Rectal smooth muscle tissue (tissue), 1 donor: ENCODE measurements around the gene LDHAL6B.

Experiments
- H3K27ac ChIP-seq: one replicate; pipeline ENCODE4 v1.7.0; 2013; ENCODE audit warnings: low read depth, low read length, inconsistent platforms
- H3K27me3 ChIP-seq: one replicate; pipeline ENCODE4 v1.7.0; 2013; ENCODE audit warnings: low read length; ENCODE audit not compliant: control insufficient read depth, insufficient read depth
- H3K36me3 ChIP-seq: one replicate; pipeline ENCODE4 v1.7.0; 2013; ENCODE audit warnings: low read length; ENCODE audit not compliant: control insufficient read depth, insufficient read depth
- H3K4me1 ChIP-seq: one replicate; pipeline ENCODE4 v1.7.0; 2013; ENCODE audit warnings: low read length; ENCODE audit not compliant: control insufficient read depth, insufficient read depth
- H3K4me3 ChIP-seq: one replicate; pipeline ENCODE4 v1.7.0; 2013; ENCODE audit warnings: low read length
- H3K9ac ChIP-seq: one replicate; pipeline ENCODE4 v1.7.0; 2013; ENCODE audit warnings: low read length

The LDHAL6B gene

DNA sequence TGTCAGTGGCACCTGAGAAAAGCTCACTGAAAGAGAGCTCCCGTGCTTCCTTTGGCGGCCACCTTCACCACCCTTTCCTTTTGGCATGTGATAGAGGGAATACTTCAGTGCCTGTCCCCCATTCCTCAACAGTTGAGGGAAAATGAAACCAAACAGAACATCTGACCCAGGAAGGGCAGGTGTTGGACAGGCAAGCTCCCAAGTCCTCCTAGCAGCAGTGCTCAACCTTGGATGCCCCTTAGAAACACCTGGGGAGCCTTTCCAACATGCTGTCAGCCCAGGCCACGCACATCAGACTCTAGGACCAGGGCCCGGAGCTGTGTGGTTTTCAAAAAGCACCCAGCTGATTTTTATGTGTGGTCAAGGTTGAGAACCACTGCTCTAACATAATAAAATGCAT, 22.4 kb downstream of the LDHAL6B start:
- Histone ChIP-seq H3K27ac (no peak overlapping the region), H3K4me1 (no peaks in the 10 kb centered on the region), H3K9ac (no peak overlapping the region), H3K36me3 (peaks cover 12% of the 10 kb centered on the region), H3K4me3 (no peak overlapping the region), H3K27me3 (no peaks in the 10 kb centered on the region)

DNA sequence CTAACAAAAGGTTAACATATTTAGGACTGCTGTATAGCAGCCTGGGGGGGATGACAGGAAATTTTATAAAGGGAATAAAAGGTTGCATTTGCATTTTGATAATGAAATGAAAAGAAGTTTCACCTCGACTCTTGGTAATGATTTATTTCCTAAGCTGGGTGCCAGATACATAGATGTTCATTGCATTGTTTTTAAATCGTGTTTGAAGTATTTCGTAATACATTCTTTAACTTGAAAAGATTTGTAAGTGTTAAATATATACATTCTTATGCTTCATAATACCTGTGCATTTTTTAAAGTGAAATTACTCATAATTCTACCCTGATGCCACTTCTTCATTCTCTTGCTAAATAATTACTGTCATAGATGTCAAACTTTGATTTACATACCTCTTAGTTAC, 22.8 kb downstream of the LDHAL6B start:
- H3K27me3 ChIP-seq: no peaks in the 10 kb centered on the region
- no peak overlapping the region for H3K27ac ChIP-seq
- H3K4me3 ChIP-seq: no peak overlapping the region
- H3K4me1 ChIP-seq: no peaks in the 10 kb centered on the region
- peaks cover 12% of the 10 kb centered on the region for H3K36me3 ChIP-seq
- H3K9ac ChIP-seq: no peak overlapping the region

DNA sequence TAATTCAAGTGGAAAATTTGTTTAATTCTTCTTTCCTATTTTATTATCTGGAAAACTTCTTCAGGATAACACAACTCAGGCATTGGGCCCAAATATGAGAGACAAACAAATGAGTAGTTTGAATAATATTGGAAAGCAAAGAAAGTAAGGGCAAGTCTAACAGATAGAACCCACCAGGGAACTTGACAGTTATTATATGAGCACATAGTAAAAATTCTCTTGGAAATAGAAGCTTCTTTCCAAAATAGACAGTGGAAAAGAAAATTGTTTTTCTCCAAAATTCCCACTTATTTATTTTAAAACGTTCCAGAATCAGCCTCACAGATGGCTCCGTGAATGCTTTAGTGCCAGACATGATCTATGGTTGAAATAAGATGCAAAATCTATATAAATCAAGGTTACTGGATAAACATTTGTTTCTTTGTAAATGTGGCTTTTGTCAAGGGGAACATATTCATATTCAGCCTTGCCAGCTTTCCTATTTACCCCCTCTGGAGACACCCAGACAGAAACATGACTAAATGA, 23.9 kb downstream of the LDHAL6B start:
- Histone ChIP-seq H3K27me3 (no peaks in the 10 kb centered on the region), H3K4me3 (no peak overlapping the region), H3K4me1 (no peaks in the 10 kb centered on the region), H3K27ac (no peak overlapping the region), H3K36me3 (peaks cover 10% of the 10 kb centered on the region), H3K9ac (no peak overlapping the region)

DNA sequence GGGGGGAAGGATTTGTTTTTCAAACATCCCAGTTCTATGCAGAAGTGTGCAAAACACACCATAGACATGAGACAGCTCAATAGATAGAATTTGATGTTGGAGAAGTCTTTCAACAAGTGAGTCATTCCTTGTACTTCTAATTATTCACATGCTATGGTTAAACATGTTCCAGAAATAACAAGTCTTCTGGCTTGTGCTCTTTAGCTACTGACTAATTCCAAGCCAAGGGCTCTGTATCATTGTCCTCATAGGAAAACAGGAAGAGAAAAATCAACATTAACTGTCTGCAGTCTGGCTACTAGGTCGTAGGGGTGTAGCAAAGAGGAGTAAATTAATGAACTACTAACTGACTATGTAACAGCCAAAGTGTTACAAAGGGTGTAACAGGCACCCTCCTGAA, 25.8 kb downstream of the LDHAL6B start:
- Histone ChIP-seq H3K27me3 (no peaks in the 10 kb centered on the region), H3K36me3 (peaks cover 10% of the 10 kb centered on the region), H3K9ac (no peak overlapping the region), H3K4me3 (no peak overlapping the region), H3K4me1 (no peaks in the 10 kb centered on the region), H3K27ac (no peak overlapping the region)

DNA sequence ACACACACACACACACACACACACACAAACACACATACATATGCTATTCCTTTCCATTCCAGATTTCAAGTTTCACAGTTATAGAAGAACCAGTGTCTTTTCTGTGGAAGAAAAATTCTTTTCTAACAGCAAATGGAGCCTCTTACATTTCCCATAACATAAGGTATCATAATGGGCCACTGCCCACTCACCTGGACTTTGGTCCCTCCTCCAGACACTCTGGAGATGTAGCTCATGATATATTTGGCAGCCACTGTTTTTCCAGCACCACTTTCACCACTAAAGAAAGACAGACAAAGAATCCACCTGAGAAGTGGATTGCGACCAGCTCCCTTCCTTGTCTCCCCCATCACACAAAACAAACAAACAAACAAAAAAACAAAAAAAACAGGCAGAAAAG, 29.8 kb downstream of the LDHAL6B start:
- Histone ChIP-seq H3K9ac (no peak overlapping the region), H3K36me3 (peaks cover 4% of the 10 kb centered on the region), H3K4me3 (no peak overlapping the region), H3K27me3 (no peaks in the 10 kb centered on the region), H3K27ac (no peak overlapping the region), H3K4me1 (no peaks in the 10 kb centered on the region)

DNA sequence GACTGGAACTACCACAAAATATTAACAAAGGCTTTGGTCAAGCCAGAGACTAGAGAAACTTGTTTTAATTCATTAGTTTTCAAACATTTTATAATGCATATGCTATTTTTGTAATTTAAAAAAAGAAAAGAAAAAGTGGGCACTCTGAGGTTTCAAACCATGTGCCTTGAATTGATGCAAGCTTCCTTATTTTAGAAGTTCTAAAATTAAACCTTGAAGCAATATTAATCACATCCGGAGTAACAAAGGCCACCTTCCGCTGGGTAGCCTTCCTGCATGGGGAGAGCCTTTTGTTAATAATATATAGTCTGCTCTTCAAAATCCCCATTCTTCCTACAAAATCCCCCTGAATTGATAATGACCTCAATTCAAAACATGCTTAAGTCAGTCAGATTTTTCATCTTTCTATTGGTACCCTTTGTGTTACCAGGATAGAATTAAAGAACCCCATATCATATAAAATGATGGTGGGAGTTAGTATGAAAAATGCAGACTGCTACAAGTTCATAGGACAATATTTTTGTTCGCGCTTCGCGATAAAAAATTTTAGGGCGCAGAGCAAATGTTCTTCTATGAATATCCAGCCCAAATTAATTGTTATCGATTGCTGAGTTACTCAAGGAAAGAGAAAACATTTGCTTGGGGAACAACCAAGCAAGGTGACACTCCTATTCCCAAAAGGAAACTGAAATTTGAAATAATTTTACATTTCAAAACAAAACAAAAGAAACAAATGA, 30.6 kb downstream of the LDHAL6B start:
- H3K36me3 ChIP-seq: no peaks in the 10 kb centered on the region
- H3K9ac ChIP-seq: no peak overlapping the region
- H3K4me1 ChIP-seq: no peaks in the 10 kb centered on the region
- H3K27me3 ChIP-seq: no peaks in the 10 kb centered on the region
- no peak overlapping the region for H3K4me3 ChIP-seq
- no peak overlapping the region for H3K27ac ChIP-seq

DNA sequence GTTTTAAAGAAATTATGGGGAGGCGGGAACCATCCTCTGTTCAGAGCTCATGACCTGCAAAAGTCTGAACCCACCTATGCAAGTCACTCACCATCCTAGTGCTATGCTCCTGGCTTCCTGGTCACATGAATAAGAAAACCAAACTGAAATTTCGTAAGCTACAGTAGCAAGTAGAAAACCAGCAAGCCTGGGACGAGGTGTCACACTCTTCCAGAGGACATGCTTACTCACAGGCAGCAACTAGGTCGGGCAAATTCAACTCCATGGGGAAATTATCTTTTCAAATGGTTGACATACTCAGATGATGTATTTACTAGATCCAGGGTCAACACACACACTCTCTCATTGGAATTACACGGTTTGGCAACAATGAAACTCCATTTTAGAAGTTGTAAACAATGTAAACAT, 31.3 kb downstream of the LDHAL6B start:
- Histone ChIP-seq H3K9ac (no peak overlapping the region), H3K4me1 (no peaks in the 10 kb centered on the region), H3K36me3 (no peaks in the 10 kb centered on the region), H3K27ac (no peak overlapping the region), H3K27me3 (no peaks in the 10 kb centered on the region), H3K4me3 (no peak overlapping the region)

DNA sequence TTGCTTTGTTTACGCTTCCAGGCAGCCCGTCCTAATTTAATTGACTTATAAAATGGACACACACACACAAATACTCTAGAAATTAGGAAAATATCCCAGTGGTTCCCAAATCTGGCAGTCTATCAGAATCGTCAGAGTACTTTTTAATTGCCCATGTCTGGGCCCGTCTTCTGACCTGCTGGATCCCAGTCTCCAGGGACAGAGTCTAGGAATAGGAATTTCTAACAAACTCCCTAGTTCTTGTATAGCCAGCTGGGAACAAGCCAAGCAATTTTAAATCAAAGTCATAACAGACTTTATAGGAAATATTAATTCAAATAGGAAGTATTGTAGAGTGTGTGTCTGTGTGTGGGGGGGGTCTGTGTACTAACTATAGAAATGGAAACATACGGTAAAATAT, 33.4 kb downstream of the LDHAL6B start:
- Histone ChIP-seq H3K27me3 (no peaks in the 10 kb centered on the region), H3K4me3 (no peak overlapping the region), H3K4me1 (no peaks in the 10 kb centered on the region), H3K9ac (no peak overlapping the region), H3K27ac (no peak overlapping the region), H3K36me3 (no peaks in the 10 kb centered on the region)

DNA sequence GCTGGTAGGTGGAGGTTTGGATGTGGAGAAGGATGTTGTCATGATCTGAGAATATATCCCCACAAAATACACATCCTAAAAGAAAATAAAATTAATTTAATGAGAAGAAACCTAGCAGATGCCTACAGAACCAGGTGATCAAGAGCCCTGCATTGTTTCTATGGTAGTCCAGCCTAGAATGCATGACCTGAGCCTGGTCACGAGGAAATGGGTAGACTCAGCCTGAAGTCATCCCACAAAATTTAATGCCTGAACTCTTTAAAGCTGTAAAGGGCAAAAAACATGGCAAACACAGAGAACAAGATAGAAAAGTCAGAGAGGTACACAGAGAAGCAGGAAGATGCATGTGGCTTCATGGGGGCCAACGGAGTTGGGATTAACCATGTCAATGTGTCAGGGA, 36.0 kb downstream of the LDHAL6B start:
- peaks cover 3% of the 10 kb centered on the region for H3K36me3 ChIP-seq
- H3K9ac ChIP-seq: no peak overlapping the region
- no peaks in the 10 kb centered on the region for H3K4me1 ChIP-seq
- H3K27me3 ChIP-seq: no peaks in the 10 kb centered on the region
- no peak overlapping the region for H3K27ac ChIP-seq
- H3K4me3 ChIP-seq: no peak overlapping the region

DNA sequence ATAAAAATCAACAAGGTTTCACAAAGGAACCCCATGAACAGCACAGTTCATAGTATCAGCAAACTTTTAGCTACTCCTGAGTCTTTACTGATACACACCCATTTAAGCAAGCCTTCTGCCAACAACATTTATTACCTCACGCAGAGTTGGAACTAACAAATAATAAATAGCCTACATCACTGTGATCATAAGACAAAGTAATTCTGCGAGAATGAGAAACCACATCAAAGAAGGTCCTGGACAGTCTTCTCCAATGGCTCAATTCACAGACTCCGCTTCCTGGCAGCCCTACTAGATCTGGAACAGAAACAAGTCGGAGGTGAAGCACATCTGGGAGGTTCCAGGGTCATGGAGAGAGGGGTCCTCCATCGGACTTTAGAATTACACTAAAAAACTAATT, 37.0 kb downstream of the LDHAL6B start:
- Histone ChIP-seq H3K36me3 (peaks cover 3% of the 10 kb centered on the region), H3K9ac (no peak overlapping the region), H3K4me1 (no peaks in the 10 kb centered on the region), H3K27me3 (no peaks in the 10 kb centered on the region), H3K4me3 (no peak overlapping the region), H3K27ac (no peak overlapping the region)

DNA sequence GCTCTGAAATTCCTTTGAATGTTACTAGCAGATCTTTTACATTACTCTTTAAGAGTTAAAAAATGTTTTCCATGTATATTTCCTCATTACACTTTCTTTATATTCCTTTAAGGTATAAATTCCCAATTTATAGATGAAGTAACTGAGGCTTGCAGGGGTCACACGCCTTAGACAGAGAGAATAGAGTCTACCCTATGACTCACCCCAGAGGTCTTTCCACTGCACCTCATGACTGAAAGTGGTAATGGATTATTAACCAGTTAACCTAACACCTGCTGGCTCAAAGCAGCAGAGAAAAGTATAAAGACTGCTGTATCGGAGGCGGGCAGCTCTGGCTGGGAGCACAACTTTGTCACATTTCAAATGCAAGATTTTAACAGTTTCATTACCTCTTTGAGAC, 37.7 kb downstream of the LDHAL6B start:
- H3K27ac ChIP-seq: no peak overlapping the region
- no peak overlapping the region for H3K4me3 ChIP-seq

DNA sequence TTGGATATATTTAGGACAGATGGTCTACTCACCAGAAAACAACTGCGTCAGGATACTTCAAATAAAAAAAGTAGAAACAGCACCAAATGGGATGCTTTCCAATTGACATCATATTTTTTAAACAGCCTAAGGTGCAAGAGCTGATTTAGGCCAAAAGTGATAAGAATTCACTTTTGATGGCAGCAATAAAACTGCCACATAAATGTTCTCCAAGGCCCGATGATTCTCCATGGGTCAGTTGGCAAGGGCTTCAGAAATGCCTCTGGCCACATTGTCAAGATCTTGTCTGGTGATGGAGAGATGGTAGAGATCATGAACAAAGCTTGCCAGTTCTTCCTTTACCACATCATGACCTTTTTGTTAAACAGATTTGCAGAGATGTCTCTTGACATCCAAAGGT, 38.9 kb downstream of the LDHAL6B start:
- Histone ChIP-seq H3K36me3 (peaks cover 3% of the 10 kb centered on the region), H3K27ac (no peak overlapping the region), H3K4me1 (no peaks in the 10 kb centered on the region), H3K9ac (no peak overlapping the region), H3K4me3 (no peak overlapping the region), H3K27me3 (no peaks in the 10 kb centered on the region)

More for the DNA sequence above, 37.7 kb downstream of the LDHAL6B start:
- Histone ChIP-seq H3K36me3 (peaks cover 3% of the 10 kb centered on the region), H3K9ac (no peak overlapping the region), H3K4me1 (no peaks in the 10 kb centered on the region), H3K27me3 (no peaks in the 10 kb centered on the region)

DNA sequence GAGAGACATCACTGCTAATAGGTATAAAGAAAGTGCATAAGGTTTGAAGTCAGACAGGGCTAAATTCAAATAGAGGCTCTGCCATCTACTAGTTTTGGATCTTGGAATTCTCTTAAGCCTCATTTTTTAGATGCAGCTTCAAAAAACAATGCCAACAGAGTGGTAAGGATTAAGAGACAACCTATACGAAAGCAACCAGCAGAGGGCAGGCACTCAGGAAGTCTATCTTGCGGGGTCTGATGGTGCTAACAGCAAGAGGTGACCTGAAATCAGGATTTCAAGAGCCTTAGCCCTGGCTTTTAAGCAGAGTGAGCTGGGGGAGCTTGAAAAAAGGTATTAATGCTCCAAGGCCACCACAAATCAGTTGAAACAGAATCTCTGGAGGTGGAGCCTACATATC, 40.7 kb downstream of the LDHAL6B start:
- Histone ChIP-seq H3K4me3 (no peak overlapping the region), H3K27me3 (no peaks in the 10 kb centered on the region), H3K9ac (no peak overlapping the region), H3K4me1 (no peaks in the 10 kb centered on the region), H3K36me3 (peaks cover 3% of the 10 kb centered on the region), H3K27ac (no peak overlapping the region)
